Measurements from ENCODE around the gene PTPRN2.
"Not testable (repeated sequence)": the region's sequence is repeated elsewhere in the genome, so short reads cannot be mapped to it uniquely, and the experiment has no call there.

PTPRN2 gene

DNA sequence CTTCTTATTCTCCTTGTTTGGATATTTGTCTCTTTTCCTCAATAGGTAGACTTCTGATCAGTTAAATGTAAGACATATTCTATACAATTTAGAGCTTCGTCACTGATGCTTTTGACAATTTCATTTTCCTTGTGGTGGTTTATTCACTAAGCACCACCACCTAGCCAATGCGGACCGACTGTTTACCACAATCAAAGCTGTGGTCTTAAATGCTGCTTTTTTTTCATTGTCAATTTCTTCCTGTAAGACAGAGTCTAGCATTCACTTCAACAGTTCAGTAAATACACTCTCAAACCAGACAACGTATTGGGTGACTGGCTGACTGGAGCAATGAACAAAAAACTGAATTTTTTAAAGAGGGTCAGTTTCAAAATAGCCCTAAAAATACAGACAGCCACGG lies 1011.8 kb downstream of the PTPRN2 start:
- DNase-seq (ENCODE audit: low spot score) = no peak

GRCh38 chr7:157574914-157575586 lies 1012.6 kb downstream of the PTPRN2 start:
- no peak for DNase-seq (ENCODE audit: low spot score)

DNA sequence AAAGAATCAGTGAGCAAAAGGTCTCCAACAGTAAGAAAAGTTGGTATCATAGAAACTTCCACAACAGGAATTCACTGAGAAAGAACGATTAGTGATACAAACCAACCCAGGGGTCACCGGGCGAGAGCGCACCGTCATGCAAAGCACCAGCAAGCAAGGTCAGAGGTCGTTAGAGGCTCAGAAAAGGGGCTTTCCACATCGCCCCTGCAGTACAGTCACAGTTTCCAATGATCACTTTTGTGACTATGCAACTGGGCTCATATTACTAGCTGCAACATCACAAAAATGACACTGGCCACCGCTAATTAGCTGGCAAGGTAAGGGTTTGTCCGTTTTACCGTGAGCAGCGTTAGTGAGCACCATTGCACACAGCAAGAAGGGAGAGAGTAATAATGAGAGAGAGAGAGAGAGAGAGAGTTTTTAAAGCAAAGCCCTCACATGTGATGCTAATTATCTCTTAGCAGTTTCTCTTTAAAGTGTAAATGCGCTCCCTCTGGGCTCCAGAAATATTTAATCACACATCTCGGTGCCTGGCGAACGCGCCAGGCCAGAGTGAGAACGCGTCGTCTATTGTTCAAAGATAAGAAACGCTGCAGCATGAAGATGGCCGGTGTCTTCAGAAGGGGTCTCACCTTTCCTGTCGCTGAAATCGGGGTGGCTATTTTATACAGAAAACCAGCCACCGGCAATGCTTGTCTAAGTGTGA lies 1013.4 kb downstream of the PTPRN2 start:
- no peak for DNase-seq (ENCODE audit: low spot score)

DNA sequence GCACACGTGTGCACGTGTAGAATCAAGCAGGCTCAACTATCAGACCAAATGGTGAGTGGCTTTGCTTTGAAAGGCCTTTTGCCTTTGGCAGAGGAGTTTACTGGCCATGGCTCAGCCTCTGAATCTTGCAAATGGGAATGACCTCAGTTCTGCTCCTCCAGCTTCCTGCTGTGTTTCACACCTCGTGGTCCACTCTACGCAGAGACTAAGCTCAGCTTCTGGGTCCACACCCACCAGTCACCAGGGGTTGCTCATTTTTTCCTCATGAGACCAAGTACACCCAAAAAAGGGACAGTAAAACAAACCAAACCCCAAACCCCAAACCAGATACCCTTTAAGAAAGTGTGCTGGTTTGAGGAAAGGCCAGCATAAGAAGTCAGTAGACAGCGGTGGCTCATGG lies 1014.4 kb downstream of the PTPRN2 start:
- no peak for DNase-seq (ENCODE audit: low spot score)

DNA sequence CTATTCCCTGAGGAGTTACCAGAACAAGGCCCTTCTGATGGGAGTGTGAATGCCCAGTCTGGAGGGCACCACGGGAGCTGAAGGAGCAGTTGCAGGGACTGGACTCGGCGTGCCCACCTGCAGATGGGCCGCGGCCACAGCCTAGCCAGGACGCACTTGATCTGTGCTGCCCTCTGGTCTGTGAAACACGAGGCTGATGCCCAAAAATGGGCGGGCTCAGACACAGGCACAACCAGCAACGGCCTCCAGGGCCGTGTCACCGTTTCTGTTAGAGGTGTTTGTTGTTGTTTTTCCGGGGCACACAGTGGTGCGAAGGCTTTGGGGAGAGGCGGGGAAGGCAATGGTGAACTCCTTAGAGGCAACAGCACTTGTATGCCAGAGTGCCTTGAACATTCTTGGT lies 1015.0 kb downstream of the PTPRN2 start:
- no peak for DNase-seq (ENCODE audit: low spot score)

GRCh38 chr7:157570531-157571200 lies 1017.0 kb downstream of the PTPRN2 start:
- DNase-seq (ENCODE audit: low spot score) = no peak

GRCh38 chr7:157569967-157570366 lies 1017.7 kb downstream of the PTPRN2 start:
- DNase-seq (ENCODE audit: low spot score) = no peak

DNA sequence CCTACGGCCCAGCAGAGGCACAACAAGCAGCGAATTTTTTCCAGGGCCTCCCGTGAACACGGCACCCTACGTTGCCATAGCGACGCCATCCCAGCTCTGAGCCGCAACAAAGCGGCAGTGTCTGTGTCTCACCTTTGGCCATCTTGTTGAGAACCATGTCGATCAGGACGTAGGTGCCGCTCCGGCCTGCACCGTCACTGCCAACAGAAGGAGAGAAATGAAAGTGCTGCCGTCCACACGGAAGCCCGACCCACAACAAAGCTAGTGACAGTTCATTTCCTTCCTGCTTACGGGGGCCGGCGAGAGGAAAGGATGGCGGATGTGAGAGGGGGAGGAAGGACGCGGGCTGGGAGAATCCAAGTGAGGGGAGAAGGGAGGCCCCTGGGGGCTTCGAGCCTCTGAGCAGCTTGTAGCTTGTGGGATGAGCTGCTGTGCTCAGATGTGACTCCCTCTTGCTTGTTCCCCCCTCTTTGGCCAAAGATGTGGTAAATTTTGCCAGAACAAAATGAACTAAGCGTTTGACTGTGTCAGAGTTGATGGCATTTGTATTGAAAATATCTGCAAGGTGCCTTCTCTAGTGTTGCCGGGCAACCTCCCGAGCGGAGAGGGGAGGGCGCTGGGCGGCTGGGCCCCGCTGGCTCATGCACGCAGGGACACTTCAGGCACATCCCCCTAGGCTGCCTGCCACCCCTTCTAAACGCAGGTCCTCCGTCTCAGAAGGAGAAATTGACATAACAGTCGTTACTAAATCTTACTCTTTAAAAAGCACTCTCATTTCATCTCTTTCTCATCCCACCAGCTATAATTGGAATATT lies 1018.6 kb downstream of the PTPRN2 start:
- peak; percentile 67 for DNase-seq (ENCODE audit: low spot score)

DNA sequence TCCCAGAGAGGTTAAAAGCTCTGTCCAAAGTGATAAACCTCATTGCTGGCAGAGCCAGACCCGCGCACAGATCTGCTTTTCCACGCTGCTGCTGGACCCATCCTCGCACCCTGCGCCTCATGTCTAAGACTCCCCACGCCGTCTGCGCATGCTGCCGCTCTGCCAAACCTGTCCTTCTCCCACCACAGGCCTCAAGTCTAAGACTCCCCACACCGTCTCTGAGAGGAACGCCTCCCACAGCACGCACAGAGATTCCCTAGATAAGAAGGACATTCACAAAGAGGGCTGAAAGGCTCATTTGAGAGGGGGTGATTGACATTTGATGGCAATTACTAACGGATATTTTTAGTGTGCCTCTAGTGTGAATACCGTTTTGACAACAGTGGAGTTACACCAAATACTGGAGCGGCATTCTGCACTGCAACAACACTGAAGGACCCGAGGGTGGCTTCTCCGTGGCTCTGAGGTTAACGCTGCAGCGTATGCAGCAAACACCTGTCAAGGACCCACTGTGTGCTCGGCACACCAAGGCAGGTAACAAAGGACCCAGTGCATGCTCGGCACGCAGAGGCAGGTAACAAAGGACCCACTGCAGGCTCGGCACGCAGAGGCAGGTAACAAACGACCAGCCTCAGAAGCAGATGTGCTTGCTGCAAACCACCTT lies 1019.4 kb downstream of the PTPRN2 start:
- no peak for DNase-seq (ENCODE audit: low spot score)

DNA sequence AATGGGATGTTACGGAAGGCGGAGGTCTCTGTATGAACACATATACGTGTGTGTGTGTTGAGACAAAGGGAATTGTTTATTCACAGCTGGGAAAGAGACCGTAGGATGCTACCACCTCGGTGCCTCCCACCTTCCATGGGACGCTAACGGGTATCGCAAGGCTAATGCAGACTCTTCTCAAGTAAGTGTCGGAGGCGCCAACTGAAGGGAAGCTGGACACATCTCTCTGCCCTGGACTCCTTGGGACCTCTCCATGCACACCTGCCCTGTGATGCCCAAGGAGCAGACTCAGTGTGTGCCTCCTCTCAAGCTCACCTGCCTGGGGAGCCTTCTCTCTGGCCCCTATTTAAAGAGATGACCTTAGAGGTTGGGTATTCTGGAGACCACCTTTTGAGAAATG lies 1020.0 kb downstream of the PTPRN2 start:
- no peak for DNase-seq (ENCODE audit: low spot score)

DNA sequence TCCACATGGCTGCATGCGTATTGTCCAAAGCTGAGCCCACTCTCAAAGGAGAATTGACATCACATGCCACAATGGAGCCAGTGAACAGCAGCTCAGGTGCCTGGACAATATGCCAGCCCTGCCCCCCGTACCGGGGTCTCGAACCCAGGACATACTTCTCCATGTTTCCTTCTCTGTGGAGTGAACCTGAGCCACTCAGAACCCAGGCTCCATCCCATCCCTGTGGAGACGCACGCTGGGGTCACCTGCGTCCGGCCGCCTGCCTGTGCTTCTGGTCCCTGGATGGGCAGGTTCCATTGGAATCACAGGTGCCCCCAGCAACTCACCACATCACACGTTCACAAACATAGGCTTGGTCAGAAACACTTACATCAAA lies 1021.0 kb downstream of the PTPRN2 start:
- no peak for DNase-seq (ENCODE audit: low spot score)

DNA sequence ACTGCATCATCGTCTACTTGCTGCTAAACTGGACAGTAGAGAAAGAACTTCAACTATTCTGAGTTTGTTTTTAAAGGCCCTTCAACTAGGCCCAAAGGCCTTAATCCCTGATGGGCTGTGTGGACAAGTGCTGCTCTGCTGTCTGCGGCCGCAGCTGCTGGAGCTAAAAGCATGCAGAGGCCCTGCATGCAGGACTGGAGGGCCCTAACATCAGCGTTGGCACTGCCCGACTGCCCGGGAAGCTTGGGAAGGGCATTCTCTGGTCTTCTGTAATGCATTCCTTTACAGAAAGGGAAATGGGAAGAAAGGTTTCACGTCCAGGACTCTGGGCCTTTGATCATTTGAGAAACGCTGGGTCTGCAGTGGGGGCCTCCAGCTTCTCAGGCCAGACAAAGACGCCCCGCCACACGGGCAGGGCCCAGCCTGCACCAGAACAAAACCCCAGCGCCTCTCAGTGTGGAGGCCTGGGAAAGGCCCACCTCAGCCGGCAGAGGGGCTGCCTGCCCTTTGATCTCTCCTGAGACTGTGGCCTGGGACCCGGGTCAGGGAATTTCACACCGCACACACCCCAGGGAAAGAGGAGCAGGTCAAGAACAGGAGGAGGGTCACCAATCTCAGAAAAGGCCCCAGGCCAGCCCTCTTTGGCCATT lies 1021.5 kb downstream of the PTPRN2 start:
- DNase-seq (ENCODE audit: low spot score) = no peak

GRCh38 chr7:157565201-157565626 lies 1022.4 kb downstream of the PTPRN2 start:
- DNase-seq (ENCODE audit: low spot score) = peak; percentile 27

- DNase-seq (ENCODE audit: low spot score) = peak; percentile 52
Measured at GRCh38 chr7:157564517-157565177, 1023.0 kb downstream of the PTPRN2 start.

- DNase-seq (ENCODE audit: low spot score) = not testable (repeated sequence)
Measured at GRCh38 chr7:157563467-157564135, 1024.0 kb downstream of the PTPRN2 start.

- not testable (repeated sequence) for DNase-seq (ENCODE audit: low spot score)
Measured at GRCh38 chr7:157562522-157563398, 1024.9 kb downstream of the PTPRN2 start.

DNA sequence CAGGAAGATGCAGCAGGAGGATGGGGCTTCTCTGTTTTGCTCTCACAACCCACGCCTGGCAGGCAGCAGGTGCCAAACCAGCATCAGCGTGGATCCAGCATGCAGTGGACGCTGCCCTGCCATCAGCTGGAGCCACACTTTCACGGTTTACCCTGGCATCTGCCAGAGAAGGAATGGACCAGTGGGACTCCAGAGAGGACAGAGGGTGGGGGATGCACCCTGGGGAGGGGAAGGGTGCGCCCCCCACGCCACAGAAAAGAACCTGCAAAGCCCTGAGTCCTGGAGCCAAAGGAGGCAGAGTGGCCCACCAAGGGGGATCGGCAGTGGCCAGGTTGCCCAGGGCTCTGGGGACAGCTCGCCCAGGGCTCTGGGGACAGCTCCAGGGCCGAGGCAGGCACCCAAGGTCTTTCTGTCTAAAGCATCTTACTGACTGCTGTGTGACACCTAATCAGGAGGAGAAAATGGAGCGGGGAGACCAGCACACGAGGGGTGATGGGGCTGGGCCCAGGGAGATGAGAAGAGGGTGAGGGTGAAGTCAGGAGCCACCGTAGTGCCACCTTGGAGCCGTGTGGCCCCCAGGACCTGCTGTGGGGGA lies 1025.7 kb downstream of the PTPRN2 start:
- DNase-seq (ENCODE audit: low spot score) = no peak

DNA sequence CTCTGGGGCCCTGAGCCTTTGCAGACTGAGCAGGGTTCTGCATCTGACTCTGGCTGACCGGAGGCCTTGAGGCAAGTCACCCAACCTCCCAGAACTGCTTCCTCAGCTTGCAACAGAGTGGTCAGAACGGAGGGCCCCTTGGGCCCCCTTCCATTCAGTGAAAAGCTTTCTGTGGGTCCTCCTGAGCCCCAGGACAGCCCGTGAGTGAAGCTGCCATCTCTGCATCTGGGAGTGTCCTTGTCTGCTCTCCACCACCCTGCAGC lies 1026.2 kb downstream of the PTPRN2 start:
- DNase-seq (ENCODE audit: low spot score) = no peak
